HepG2 (cell line): ENCODE measurements around the gene HAGHL. TPM values are rescaled to one million over a fixed set of nuclear protein-coding genes. Genes with fewer than 3 reads are reported as not detected.

ENCODE experiments used
- MAFK ChIP-seq, 2 experiments: IDR thresholded peaks in 1 of 2; conservative IDR thresholded peaks in 1 of 2; 2 replicates each; pipeline ENCODE4 v1.6.1; 2011; ENCODE audit warnings: improper control_type of control experiment in 2 of 2, low read length in 2 of 2
- TARDBP ChIP-seq: sonication (generic); formaldehyde crosslinking; IDR thresholded peaks from 2 replicates; pipeline ENCODE4 v1.8.0; 2022; ENCODE audit warnings: mild to moderate bottlenecking, missing genetic modification reagents
- XRCC5 ChIP-seq: fragments of 200-400 bp; formaldehyde crosslinking; optimal IDR thresholded peaks from 2 replicates; pipeline ENCODE3; 2017; ENCODE audit warnings: mild to moderate bottlenecking, low read length
- ZFP36 ChIP-seq: fragments of 150-350 bp; IDR thresholded peaks from 2 replicates; pipeline ENCODE4 v1.6.1; 2018; ENCODE audit warnings: borderline replicate concordance, low read length, low read depth; ENCODE audit not compliant: partially characterized antibody
- ZFX ChIP-seq: sonication (generic); formaldehyde crosslinking; IDR thresholded peaks from 2 replicates; pipeline ENCODE4 v1.4.0; 2020; ENCODE audit warnings: mild to moderate bottlenecking, low read depth, missing genetic modification reagents, moderate library complexity
- ZNF225 ChIP-seq: sonication (generic); formaldehyde crosslinking; IDR thresholded peaks from 2 replicates; pipeline ENCODE4 v1.4.0; 2020; ENCODE audit warnings: mild to moderate bottlenecking, missing genetic modification reagents
- ZNF552 ChIP-seq: sonication (generic); formaldehyde crosslinking; IDR thresholded peaks from 2 replicates; pipeline ENCODE4 v1.9.0; 2022; ENCODE audit warnings: missing genetic modification reagents, mild to moderate bottlenecking, borderline replicate concordance
- ZNF563 ChIP-seq: sonication (generic); formaldehyde crosslinking; IDR thresholded peaks from 2 replicates; pipeline ENCODE4 v1.8.0; 2022; ENCODE audit warnings: mild to moderate bottlenecking, moderate library complexity, missing genetic modification reagents
- ZNF615 ChIP-seq: sonication (generic); formaldehyde crosslinking; IDR thresholded peaks from 2 replicates; pipeline ENCODE4 v1.5.0; 2020; ENCODE audit warnings: mild to moderate bottlenecking, missing genetic modification reagents, borderline replicate concordance
- ZNF660 ChIP-seq: sonication (generic); formaldehyde crosslinking; IDR thresholded peaks from 2 replicates; pipeline ENCODE4 v1.5.1; 2020; ENCODE audit warnings: mild to moderate bottlenecking, low read depth, missing genetic modification reagents, borderline replicate concordance
- ZNF777 ChIP-seq: sonication (generic); formaldehyde crosslinking; IDR thresholded peaks from 2 replicates; pipeline ENCODE4 v1.4.0; 2020; ENCODE audit warnings: missing genetic modification reagents
- polyA plus RNA-seq, 8 experiments: library from polyadenylated mRNA; depleted of rRNA in 3 of 8; stranded (reverse) in 7 of 8; unstranded in 1 of 8; fragments of >200 nt; fragmentation: Illumina TruSeq in 4 of 8; extraction: Trizol in 4 of 8; gene quantifications; 2 replicates each; pipeline versions ENCODE4 v1.2.1 to v1.2.3, GENCODE V29; 2011 to 2016; ENCODE audit warnings: low read depth in 4 of 8, missing spikeins in 1 of 8, mixed read lengths in 1 of 8; ENCODE audit not compliant: insufficient read depth in 1 of 8
- total RNA-seq, 5 experiments: library from RNA; depleted of rRNA; stranded (reverse); fragments of >200 nt; fragmentation: Illumina TruSeq; extraction: Trizol; gene quantifications; 2 replicates each; pipeline ENCODE4 v1.2.3, GENCODE V29; 2016; ENCODE audit warnings: low read depth in 1 of 5
- TF ChIP-seq, protein P1 (sequence below): sonication (generic); formaldehyde crosslinking; IDR thresholded peaks from 2 replicates; pipeline ENCODE4 v1.4.0; 2020; ENCODE audit warnings: missing genetic modification reagents, borderline replicate concordance
- TF ChIP-seq, protein P2 (sequence below): sonication (generic); formaldehyde crosslinking; IDR thresholded peaks from 2 replicates; pipeline ENCODE4 v1.4.0; 2020; ENCODE audit warnings: missing genetic modification reagents
- TF ChIP-seq, protein P3 (sequence below): sonication (generic); formaldehyde crosslinking; IDR thresholded peaks from 2 replicates; pipeline ENCODE4 v1.4.0; 2020; ENCODE audit warnings: missing genetic modification reagents
- TF ChIP-seq, protein P4 (sequence below), 2 experiments: sonication (generic) in 1 of 2; formaldehyde crosslinking in 1 of 2; IDR thresholded peaks; 2 replicates each; pipeline versions ENCODE4 v1.4.0 to v1.6.1; 2018 to 2020; ENCODE audit warnings: missing genetic modification reagents in 2 of 2, borderline replicate concordance in 1 of 2, low read depth in 1 of 2, mild to moderate bottlenecking in 1 of 2, missing biosample characterization in 1 of 2

HAGHL gene
- total and polyA plus RNA-seq, 2 of the 13 experiments (the other 11 are each of a cell fraction or from before 2014, with no cell fraction given) = 3.4 to 8.4 TPM

DNA sequence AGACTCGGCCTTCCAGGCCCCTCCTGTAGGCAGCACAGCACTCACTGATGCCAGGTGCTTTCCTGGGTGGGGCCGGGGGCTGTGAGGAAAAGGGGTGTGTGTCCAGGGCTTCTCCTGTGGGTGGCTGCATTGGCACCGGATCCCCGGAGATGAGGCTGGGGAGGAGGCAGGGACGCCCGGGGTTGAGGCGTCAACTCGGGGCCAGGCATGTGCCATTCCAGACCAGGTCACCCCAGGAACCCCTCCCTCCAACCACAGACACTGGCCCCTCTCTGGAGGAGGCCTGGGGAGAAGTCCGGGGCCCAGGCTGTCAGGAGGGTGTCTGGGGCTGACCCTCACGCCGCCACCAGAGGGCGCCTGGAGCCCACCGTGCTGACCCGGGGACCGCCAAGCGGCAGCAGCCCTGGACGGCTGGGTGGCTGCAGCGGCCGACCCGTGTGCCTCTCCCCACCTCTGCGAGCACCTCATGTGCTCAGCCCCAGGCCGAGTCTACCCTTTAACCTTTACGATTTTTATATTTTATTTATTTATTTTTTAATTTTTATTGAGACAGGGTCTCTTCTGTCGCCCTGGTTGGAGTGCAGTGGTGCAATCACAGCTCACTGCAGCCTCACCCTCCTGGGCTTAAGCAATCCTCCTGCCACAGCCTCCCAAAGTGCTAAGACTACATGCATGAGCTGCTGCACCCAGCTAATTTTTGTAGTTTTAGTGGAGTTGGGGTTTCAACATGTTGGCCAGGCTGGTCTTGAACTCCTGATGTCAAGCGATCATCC lies 15.2 kb upstream of the HAGHL start (continued):
- TF ChIP-seq, protein P1, sequence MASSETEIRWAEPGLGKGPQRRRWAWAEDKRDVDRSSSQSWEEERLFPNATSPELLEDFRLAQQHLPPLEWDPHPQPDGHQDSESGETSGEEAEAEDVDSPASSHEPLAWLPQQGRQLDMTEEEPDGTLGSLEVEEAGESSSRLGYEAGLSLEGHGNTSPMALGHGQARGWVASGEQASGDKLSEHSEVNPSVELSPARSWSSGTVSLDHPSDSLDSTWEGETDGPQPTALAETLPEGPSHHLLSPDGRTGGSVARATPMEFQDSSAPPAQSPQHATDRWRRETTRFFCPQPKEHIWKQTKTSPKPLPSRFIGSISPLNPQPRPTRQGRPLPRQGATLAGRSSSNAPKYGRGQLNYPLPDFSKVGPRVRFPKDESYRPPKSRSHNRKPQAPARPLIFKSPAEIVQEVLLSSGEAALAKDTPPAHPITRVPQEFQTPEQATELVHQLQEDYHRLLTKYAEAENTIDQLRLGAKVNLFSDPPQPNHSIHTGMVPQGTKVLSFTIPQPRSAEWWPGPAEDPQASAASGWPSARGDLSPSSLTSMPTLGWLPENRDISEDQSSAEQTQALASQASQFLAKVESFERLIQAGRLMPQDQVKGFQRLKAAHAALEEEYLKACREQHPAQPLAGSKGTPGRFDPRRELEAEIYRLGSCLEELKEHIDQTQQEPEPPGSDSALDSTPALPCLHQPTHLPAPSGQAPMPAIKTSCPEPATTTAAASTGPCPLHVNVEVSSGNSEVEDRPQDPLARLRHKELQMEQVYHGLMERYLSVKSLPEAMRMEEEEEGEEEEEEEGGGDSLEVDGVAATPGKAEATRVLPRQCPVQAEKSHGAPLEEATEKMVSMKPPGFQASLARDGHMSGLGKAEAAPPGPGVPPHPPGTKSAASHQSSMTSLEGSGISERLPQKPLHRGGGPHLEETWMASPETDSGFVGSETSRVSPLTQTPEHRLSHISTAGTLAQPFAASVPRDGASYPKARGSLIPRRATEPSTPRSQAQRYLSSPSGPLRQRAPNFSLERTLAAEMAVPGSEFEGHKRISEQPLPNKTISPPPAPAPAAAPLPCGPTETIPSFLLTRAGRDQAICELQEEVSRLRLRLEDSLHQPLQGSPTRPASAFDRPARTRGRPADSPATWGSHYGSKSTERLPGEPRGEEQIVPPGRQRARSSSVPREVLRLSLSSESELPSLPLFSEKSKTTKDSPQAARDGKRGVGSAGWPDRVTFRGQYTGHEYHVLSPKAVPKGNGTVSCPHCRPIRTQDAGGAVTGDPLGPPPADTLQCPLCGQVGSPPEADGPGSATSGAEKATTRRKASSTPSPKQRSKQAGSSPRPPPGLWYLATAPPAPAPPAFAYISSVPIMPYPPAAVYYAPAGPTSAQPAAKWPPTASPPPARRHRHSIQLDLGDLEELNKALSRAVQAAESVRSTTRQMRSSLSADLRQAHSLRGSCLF (CRISPR knock-in tag) = no peak
- TF ChIP-seq ZNF615 (CRISPR knock-in tag) (no peak), ZFX (no peak), ZNF563 (CRISPR knock-in tag) (no peak), ZNF777 (CRISPR knock-in tag) (peak; percentile 74), ZNF660 (CRISPR knock-in tag) (no peak), MAFK (conservative IDR thresholded peaks at IDR 0.05 in 1 of 2, IDR thresholded peaks at IDR 0.05 in 1 of 2; ENCODE audit: low read length in 2 of 2) (no peak), TARDBP (CRISPR knock-in tag) (peak; percentile 14; the same call in 1 of the 2 replicates), ZNF552 (CRISPR knock-in tag) (no peak), ZNF225 (no peak), XRCC5 (peak; percentile 31), ZFP36 (no peak)
- TF ChIP-seq, protein P2, sequence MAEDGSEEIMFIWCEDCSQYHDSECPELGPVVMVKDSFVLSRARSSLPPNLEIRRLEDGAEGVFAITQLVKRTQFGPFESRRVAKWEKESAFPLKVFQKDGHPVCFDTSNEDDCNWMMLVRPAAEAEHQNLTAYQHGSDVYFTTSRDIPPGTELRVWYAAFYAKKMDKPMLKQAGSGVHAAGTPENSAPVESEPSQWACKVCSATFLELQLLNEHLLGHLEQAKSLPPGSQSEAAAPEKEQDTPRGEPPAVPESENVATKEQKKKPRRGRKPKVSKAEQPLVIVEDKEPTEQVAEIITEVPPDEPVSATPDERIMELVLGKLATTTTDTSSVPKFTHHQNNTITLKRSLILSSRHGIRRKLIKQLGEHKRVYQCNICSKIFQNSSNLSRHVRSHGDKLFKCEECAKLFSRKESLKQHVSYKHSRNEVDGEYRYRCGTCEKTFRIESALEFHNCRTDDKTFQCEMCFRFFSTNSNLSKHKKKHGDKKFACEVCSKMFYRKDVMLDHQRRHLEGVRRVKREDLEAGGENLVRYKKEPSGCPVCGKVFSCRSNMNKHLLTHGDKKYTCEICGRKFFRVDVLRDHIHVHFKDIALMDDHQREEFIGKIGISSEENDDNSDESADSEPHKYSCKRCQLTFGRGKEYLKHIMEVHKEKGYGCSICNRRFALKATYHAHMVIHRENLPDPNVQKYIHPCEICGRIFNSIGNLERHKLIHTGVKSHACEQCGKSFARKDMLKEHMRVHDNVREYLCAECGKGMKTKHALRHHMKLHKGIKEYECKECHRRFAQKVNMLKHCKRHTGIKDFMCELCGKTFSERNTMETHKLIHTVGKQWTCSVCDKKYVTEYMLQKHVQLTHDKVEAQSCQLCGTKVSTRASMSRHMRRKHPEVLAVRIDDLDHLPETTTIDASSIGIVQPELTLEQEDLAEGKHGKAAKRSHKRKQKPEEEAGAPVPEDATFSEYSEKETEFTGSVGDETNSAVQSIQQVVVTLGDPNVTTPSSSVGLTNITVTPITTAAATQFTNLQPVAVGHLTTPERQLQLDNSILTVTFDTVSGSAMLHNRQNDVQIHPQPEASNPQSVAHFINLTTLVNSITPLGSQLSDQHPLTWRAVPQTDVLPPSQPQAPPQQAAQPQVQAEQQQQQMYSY (CRISPR knock-in tag) = no peak
- TF ChIP-seq, protein P3, sequence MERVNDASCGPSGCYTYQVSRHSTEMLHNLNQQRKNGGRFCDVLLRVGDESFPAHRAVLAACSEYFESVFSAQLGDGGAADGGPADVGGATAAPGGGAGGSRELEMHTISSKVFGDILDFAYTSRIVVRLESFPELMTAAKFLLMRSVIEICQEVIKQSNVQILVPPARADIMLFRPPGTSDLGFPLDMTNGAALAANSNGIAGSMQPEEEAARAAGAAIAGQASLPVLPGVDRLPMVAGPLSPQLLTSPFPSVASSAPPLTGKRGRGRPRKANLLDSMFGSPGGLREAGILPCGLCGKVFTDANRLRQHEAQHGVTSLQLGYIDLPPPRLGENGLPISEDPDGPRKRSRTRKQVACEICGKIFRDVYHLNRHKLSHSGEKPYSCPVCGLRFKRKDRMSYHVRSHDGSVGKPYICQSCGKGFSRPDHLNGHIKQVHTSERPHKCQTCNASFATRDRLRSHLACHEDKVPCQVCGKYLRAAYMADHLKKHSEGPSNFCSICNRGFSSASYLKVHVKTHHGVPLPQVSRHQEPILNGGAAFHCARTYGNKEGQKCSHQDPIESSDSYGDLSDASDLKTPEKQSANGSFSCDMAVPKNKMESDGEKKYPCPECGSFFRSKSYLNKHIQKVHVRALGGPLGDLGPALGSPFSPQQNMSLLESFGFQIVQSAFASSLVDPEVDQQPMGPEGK = peak; percentile 44; the same call in 1 of the 2 replicates
- TF ChIP-seq, protein P4, sequence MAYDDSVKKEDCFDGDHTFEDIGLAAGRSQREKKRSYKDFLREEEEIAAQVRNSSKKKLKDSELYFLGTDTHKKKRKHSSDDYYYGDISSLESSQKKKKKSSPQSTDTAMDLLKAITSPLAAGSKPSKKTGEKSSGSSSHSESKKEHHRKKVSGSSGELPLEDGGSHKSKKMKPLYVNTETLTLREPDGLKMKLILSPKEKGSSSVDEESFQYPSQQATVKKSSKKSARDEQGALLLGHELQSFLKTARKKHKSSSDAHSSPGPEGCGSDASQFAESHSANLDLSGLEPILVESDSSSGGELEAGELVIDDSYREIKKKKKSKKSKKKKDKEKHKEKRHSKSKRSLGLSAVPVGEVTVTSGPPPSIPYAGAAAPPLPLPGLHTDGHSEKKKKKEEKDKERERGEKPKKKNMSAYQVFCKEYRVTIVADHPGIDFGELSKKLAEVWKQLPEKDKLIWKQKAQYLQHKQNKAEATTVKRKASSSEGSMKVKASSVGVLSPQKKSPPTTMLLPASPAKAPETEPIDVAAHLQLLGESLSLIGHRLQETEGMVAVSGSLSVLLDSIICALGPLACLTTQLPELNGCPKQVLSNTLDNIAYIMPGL (CRISPR knock-in tag; IDR thresholded peaks at IDR 0.05; ENCODE audit: borderline replicate concordance in 1 of 2, low read depth in 1 of 2) = peak in 1 of 2 experiments; percentile 51; a peak in 1 of 4 replicates
